HG03196 (cell line): ENCODE measurements around the gene OR7C1.
"Not testable (repeated sequence)": the region's sequence is repeated elsewhere in the genome, so short reads cannot be mapped to it uniquely, and the experiment has no call there.

ENCODE experiments used
- ATAC-seq: cut with Tn5 transposase; IDR thresholded peaks from one replicate; pipeline ENCODE4 v1.9.1; 2021; ENCODE audit not compliant: unreplicated experiment

Gene OR7C1

DNA sequence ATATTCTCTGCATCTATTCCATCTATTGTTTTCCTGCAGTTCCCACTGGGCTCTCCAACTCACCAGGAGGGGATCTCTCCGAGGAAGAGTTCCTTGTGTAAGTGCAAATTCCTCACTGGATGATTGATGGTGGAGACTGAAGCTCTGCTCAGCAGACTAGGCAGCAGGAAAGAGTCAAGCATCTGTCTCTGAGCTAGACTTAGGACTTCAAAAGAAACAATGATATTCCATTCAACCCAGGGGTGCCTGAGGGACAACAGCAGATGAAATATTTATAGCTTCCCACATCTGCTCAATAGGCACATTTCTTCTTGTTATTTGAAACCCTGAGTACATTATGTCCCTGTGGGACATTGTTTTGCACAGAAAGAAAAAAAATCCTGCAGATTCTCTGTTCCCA, at the start of gene OR7C1, which contains the start of gene OR7A5:
Gene OR7C1, minus strand, starts transcription at position 175 of the 400 bp plus-strand sequence. CDS start 35,049 bp downstream, outside the sequence.
Gene OR7A5, minus strand, starts transcription at position 175 of the 400 bp plus-strand sequence. CDS start 6,944 bp downstream, outside the sequence.
- ATAC-seq: no peak

- no peak for ATAC-seq
Observed at GRCh38 chr19:14871619-14872230, 36.7 kb upstream of the OR7C1 start.

GRCh38 chr19:14868497-14868896, 33.5 kb upstream of the OR7C1 start:
- no peak for ATAC-seq

DNA sequence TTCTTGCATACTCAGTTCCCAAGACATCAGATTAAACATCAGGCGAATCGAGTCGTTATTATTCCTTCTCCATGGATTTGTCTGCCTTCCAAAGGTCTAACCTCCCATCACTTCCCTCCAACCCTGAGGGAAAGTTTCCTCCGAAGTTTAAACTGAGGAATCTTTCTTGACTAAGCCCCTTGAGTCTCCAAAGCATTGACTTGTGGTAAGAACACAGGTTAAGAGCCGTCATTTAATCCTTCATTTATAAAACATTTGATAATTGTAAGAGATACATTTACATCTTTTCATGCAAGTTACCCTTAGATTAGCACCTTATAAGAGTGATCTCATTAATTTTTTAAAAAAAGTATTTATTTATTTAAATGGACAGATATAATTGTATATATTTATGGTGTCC, 13.8 kb upstream of the OR7C1 start, which contains the start of gene OR7A10:
Gene OR7A10, minus strand, starts transcription at position 101 of the 400 bp plus-strand sequence. CDS start 7,045 bp downstream, outside the sequence.
- ATAC-seq: no peak

DNA sequence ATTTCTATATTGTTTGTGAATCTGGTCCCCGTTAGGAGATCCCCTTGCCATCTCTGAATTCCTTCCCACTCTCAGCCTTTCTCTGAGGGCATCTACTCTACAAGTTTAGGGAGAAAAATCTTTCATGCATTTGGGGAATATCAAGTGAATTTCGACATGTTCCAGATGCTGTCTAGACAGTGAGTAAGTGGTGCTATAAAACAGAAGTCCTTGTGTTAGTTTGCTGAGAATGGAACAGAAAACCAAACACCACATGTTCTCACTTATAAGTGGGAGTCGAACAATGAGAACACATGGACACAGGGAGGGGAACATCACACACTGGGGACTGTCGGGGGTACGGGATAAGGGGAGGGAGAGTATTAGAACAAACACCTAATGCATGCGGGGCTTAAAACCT, 8.6 kb upstream of the OR7C1 start:
- no peak for ATAC-seq

DNA sequence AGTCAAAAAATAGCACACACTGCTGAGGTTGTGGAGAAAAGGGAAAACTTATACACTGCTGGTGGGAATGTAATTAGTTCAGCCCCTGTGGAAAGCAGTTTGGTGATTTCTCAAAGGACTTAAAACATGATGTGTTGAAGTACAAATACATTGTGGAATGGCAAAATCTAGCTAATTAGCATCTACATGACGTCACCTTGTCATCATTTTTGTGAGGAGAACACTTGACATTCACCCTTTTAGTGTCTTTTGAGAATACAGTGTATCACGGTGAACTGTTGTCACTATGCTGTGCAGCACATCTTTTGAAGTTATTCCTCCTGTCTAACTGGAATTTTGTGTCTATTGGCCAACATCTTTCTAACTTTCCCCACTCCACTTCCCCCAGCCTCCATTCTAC, 8.2 kb upstream of the OR7C1 start:
- ATAC-seq: no peak

DNA sequence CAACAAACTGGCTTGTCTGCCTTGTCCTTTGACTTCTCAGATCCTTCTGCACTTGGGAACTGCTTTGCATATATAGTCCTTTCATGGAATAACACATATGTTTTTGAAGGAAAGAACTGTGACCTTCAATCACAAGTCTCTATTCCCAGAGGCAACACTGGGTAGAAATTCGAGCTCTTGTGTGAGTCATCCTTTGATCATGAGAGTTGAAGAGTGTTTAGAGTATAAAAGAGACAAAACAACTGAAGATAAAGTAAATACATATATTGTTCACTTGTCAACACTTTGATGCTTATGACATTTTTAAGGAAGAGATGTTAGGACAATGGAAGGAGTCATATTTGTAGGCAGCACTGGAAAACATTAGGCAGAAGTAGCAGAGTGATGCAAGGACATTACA, 5.2 kb upstream of the OR7C1 start:
- no peak for ATAC-seq

GRCh38 chr19:14837391-14837790, 2.4 kb upstream of the OR7C1 start:
- no peak for ATAC-seq

DNA sequence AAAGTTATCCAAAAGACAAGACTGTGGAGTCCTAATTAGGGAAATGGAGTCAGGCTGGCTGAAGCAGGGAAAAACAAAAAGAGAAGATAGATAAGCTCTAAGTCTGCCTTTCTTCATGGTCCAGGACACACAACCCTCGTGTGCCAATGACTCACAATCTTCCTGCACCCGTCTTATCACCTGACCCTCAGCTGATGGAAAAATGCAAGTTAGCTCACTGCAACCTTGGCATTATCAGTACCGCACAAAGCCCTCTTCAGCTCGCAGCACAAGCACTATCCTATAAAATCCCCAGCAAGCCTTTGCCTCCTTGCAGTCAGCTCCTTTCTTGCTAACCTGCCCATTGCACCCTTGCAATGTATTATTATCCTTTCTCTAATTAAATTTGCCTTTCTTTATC, 4.3 kb downstream of the OR7C1 start:
- ATAC-seq: no peak

- ATAC-seq: no peak
Observed at GRCh38 chr19:14826006-14826405, 9.0 kb downstream of the OR7C1 start.

DNA sequence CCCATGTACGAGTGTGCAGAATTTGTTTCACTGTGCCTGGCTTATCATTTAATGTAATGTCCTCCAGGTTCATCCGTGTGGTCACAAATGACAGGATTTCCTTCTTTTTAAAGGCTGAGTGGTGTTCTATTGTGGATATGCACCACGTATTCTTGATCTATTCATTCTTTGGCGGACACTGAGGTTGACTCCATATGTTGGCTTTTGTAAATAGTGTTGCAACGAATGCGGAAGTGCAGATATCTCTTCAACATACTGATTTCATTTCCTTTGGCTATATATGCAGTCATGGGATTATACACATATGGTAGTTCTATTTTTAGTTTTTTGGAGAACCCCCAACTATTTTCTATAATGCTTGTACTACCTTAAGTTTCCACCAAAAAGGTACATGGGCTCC, 13.0 kb downstream of the OR7C1 start:
- ATAC-seq: no peak

GRCh38 chr19:14818588-14818987, 16.4 kb downstream of the OR7C1 start:
- no peak for ATAC-seq

DNA sequence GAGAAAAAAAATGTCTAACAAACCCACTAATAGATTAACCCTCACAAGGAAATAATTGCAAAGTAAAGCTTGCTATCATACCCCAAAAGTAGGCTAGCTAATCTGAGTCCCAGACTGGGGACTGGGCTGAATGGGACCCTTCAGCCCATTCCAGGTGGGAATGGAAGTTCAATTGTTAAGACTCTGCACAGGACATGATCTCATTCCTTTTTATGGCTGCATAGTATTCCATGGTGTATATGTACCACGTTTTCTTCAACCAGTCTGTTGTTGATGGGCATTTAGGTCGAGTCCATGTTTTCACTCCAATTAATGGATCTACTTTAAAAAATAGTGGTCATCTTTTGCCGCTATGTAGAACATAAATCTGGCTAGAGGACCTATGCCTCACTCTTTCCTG, 17.9 kb downstream of the OR7C1 start:
- no peak for ATAC-seq

- ATAC-seq: no peak
Observed at GRCh38 chr19:14814982-14815652, 19.9 kb downstream of the OR7C1 start.

DNA sequence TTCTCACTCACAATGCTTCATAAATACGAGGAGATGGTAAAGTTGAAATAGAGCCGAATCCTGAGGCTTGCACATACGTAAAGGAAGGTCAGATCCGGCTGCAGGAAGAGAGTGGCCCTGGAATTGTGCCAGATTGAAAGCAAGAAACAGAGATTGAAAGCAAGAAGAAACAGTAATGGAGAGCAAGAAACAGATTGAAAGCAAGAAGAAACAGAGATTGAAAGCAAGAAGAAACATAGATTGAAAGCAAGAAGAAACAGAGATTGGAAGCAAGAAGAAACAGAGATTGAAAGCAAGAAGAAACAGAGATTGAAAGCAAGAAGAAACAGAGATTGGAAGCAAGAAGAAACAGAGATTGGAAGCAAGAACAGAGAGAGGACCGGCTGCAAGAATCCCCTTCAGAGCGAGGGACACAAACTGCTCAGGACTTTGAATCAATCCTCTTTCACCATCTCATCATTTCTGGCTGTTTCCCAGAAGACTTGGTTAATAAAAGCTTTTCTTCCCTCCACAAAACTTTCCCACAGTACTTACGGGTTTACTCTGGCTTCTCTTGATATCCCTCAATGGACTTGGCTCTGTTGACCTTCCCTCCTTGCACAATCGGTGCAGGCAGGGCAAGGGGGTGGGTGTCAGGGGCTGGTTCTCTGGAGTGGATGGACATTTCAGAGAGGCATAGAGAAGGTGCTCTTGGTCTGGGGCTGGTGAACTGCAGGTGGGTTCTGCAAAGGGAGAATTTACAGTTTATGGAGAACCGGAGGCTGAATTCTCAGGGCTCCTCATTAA, 25.5 kb downstream of the OR7C1 start:
- ATAC-seq: no peak

DNA sequence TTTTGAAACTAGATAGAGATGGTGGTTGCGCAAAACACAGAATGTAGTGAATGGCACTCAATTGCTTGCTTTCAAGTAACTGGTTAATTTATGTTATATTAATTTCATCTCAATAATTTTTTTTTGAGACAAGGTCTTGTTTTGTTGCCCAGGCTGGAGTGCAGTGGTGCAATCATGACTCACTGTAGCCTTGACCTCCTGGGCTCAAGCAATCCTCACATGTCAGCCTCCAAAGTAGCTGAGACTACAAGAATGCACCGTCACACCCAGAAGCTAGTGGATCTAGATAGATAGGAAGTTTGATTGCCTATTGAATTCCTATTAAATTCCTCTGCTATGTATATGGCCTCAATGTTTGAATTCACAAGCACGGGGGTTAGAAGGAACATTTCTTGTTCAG, 30.2 kb downstream of the OR7C1 start:
- no peak for ATAC-seq

DNA sequence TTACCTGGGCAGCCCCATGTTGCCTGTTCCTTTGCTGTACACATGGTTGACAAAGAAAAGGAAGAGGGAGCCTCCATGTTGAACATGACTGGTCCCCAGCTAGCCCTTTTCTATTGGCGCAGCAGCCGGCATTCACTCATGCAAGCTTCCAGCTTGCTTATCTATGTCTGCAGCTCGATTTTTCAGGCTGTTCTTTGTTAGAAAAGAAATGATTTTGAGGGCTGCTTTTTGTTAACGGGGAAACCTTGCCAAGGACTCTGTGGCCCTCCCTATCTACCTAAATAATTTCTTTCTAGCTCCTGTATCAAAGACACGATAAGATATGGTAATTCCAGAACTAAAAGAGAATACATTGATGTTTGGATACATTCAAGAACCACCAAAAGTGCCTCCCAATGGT, 36.2 kb downstream of the OR7C1 start:
- ATAC-seq: no peak

GRCh38 chr19:14796021-14796420, 39.0 kb downstream of the OR7C1 start:
- no peak for ATAC-seq

- ATAC-seq: no peak
Observed at GRCh38 chr19:14795078-14795721, 39.8 kb downstream of the OR7C1 start.

GRCh38 chr19:14792250-14792649, 42.7 kb downstream of the OR7C1 start:
- not testable (repeated sequence) for ATAC-seq

GRCh38 chr19:14786421-14786851, 48.5 kb downstream of the OR7C1 start:
- no peak for ATAC-seq
